HepG2 (cell line): ENCODE data around the gene CYLD. TPM values are rescaled to one million over a fixed set of nuclear protein-coding genes. Genes with fewer than 3 reads are reported as not detected.

Experiments used
- ARNT ChIP-seq: fragments of 450-650 bp; IDR thresholded peaks from 2 replicates; pipeline ENCODE4 v1.6.1; 2017
- CSRNP1 ChIP-seq: sonication (generic); formaldehyde crosslinking; IDR thresholded peaks from 2 replicates; pipeline ENCODE4 v1.8.1; 2023; ENCODE audit warnings: mild to moderate bottlenecking, missing genetic modification reagents
- E2F5 ChIP-seq: sonication (generic); formaldehyde crosslinking; conservative IDR thresholded peaks from 2 replicates; pipeline ENCODE4 v1.4.0; 2020; ENCODE audit warnings: missing genetic modification reagents
- FOXP1 ChIP-seq, 2 experiments: fragments of 450-650 bp in 1 of 2; IDR thresholded peaks; 2 replicates each; pipeline ENCODE4 v1.6.1; 2017 to 2018; ENCODE audit warnings: antibody characterized with exemption in 1 of 2
- GATAD2A ChIP-seq: IDR thresholded peaks from 2 replicates; pipeline ENCODE4 v1.6.1; 2016
- HCFC1 ChIP-seq: fragments of 150-350 bp; IDR thresholded peaks from 2 replicates; pipeline ENCODE4 v1.6.1; 2014; ENCODE audit warnings: low read depth, low read length
- IKZF4 ChIP-seq: sonication (generic); formaldehyde crosslinking; IDR thresholded peaks from 2 replicates; pipeline ENCODE4 v1.5.1; 2020; ENCODE audit warnings: borderline replicate concordance, mild to moderate bottlenecking, low read depth, missing genetic modification reagents; ENCODE audit errors: not compliant biosample characterization
- LCORL ChIP-seq, 2 experiments: fragments of 450-650 bp in 1 of 2; sonication (generic) in 1 of 2; formaldehyde crosslinking in 1 of 2; IDR thresholded peaks; 2 replicates each; pipeline versions ENCODE4 v1.5.0 to v1.6.1; 2017 to 2020; ENCODE audit warnings: antibody characterized with exemption in 1 of 2, missing genetic modification reagents in 1 of 2
- MNT ChIP-seq: fragments of 450-650 bp; IDR thresholded peaks from 2 replicates; pipeline ENCODE4 v1.6.1; 2016
- NR1H2 ChIP-seq: sonication (generic); formaldehyde crosslinking; IDR thresholded peaks from 2 replicates; pipeline ENCODE4 v1.8.1; 2022; ENCODE audit warnings: low read depth, missing genetic modification reagents, borderline replicate concordance
- POLR2AphosphoS5 ChIP-seq: IDR thresholded peaks from 2 replicates; pipeline ENCODE4 v1.6.1; 2012; ENCODE audit warnings: low read depth, low read length
- RBM22 ChIP-seq: fragments of 200-400 bp; formaldehyde crosslinking; optimal IDR thresholded peaks from 2 replicates; pipeline ENCODE3; 2017; ENCODE audit warnings: mild to moderate bottlenecking, low read length, moderate library complexity
- RFX3 ChIP-seq: IDR thresholded peaks from 2 replicates; pipeline ENCODE4 v1.6.1; 2016; ENCODE audit warnings: missing biosample characterization, missing genetic modification reagents
- SKI ChIP-seq: fragments of 450-650 bp; IDR thresholded peaks from one replicate; pipeline ENCODE4 v1.6.1; 2018; ENCODE audit warnings: mild to moderate bottlenecking; ENCODE audit not compliant: partially characterized antibody
- SMAD9 ChIP-seq: sonication (generic); formaldehyde crosslinking; IDR thresholded peaks from 2 replicates; pipeline ENCODE4 v1.5.1; 2020; ENCODE audit warnings: mild to moderate bottlenecking, missing genetic modification reagents
- SP1 ChIP-seq, 2 experiments: fragments of 450-650 bp in 1 of 2; sonication (generic) in 1 of 2; formaldehyde crosslinking in 1 of 2; IDR thresholded peaks; 2 replicates each; pipeline versions ENCODE4 v1.4.0 to v1.6.1; 2016 to 2020; ENCODE audit warnings: missing genetic modification reagents in 1 of 2
- SRY ChIP-seq: sonication (generic); formaldehyde crosslinking; IDR thresholded peaks from 2 replicates; pipeline ENCODE4 v1.8.0; 2022; ENCODE audit warnings: mild to moderate bottlenecking, missing genetic modification reagents
- TFDP1 ChIP-seq: IDR thresholded peaks from 2 replicates; pipeline ENCODE4 v1.6.1; 2016; ENCODE audit warnings: missing compliant biosample characterization, missing genetic modification reagents, borderline replicate concordance
- ZFP1 ChIP-seq: IDR thresholded peaks from 2 replicates; pipeline ENCODE4 v1.6.1; 2016
- ZNF124 ChIP-seq: sonication (generic); formaldehyde crosslinking; IDR thresholded peaks from 2 replicates; pipeline ENCODE4 v1.4.0; 2020; ENCODE audit warnings: missing genetic modification reagents
- ZNF136 ChIP-seq: sonication (generic); formaldehyde crosslinking; IDR thresholded peaks from 2 replicates; pipeline ENCODE4 v1.8.1; 2022; ENCODE audit warnings: low read depth, mild to moderate bottlenecking, moderate library complexity, missing genetic modification reagents
- ZNF253 ChIP-seq: sonication (generic); formaldehyde crosslinking; IDR thresholded peaks from 2 replicates; pipeline ENCODE4 v1.8.0; 2022; ENCODE audit warnings: mild to moderate bottlenecking, missing genetic modification reagents, borderline replicate concordance
- ZNF546 ChIP-seq: sonication (generic); formaldehyde crosslinking; conservative IDR thresholded peaks from 2 replicates; pipeline ENCODE4 v1.8.1; 2023; ENCODE audit warnings: mild to moderate bottlenecking, missing genetic modification reagents
- ZNF572 ChIP-seq: sonication (generic); formaldehyde crosslinking; IDR thresholded peaks from 2 replicates; pipeline ENCODE4 v1.5.1; 2020; ENCODE audit warnings: mild to moderate bottlenecking, missing genetic modification reagents
- ZNF644 ChIP-seq: IDR thresholded peaks from 2 replicates; pipeline ENCODE4 v1.6.1; 2016; ENCODE audit warnings: low read depth
- ZNF788 ChIP-seq: sonication (generic); formaldehyde crosslinking; IDR thresholded peaks from 2 replicates; pipeline ENCODE4 v1.5.0; 2020; ENCODE audit warnings: mild to moderate bottlenecking, missing genetic modification reagents, borderline replicate concordance
- polyA plus RNA-seq, 8 experiments: library from polyadenylated mRNA; depleted of rRNA in 3 of 8; stranded (reverse) in 7 of 8; unstranded in 1 of 8; fragments of >200 nt; fragmentation: Illumina TruSeq in 4 of 8; extraction: Trizol in 4 of 8; gene quantifications; 2 replicates each; pipeline versions ENCODE4 v1.2.1 to v1.2.3, GENCODE V29; 2011 to 2016; ENCODE audit warnings: low read depth in 4 of 8, missing spikeins in 1 of 8, mixed read lengths in 1 of 8; ENCODE audit not compliant: insufficient read depth in 1 of 8
- total RNA-seq, 5 experiments: library from RNA; depleted of rRNA; stranded (reverse); fragments of >200 nt; fragmentation: Illumina TruSeq; extraction: Trizol; gene quantifications; 2 replicates each; pipeline ENCODE4 v1.2.3, GENCODE V29; 2016; ENCODE audit warnings: low read depth in 1 of 5

The CYLD gene
- total and polyA plus RNA-seq, 2 of the 13 experiments (the other 11 are each of a cell fraction or from before 2014, with no cell fraction given): 6.1 to 11.4 TPM

GRCh38 chr16:50719401-50720337 is 22.2 kb upstream of the CYLD start (continued):
- TF ChIP-seq MNT (no peak), GATAD2A (CRISPR knock-in tag) (peak; percentile 17; the same call in 1 of the 2 replicates), NR1H2 (no peak), ARNT (no peak), ZNF136 (no peak), RFX3 (CRISPR knock-in tag) (no peak), IKZF4 (CRISPR knock-in tag) (no peak), SMAD9 (CRISPR knock-in tag) (no peak), CSRNP1 (CRISPR knock-in tag) (0 out of 2 replicates have a peak, but pooled peaks have one; percentile 29), SKI (no peak), ZNF644 (CRISPR knock-in tag) (no peak), RBM22 (no peak), ZNF546 (no peak), ZNF788 (CRISPR knock-in tag) (0 out of 2 replicates have a peak, but pooled peaks have one; percentile 24), E2F5 (CRISPR knock-in tag) (no peak), ZNF253 (CRISPR knock-in tag) (no peak), SRY (CRISPR knock-in tag) (0 out of 2 replicates have a peak, but pooled peaks have one; percentile 64), ZNF124 (0 out of 2 replicates have a peak, but pooled peaks have one; percentile 18), TFDP1 (CRISPR knock-in tag) (no peak; the same call in 1 of the 2 replicates), POLR2AphosphoS5 (no peak), SP1 (IDR thresholded peaks at IDR 0.05) (no peak), SP1 (CRISPR knock-in tag; IDR thresholded peaks at IDR 0.05) (no peak), HCFC1 (no peak), LCORL (IDR thresholded peaks at IDR 0.05) (no peak), LCORL (CRISPR knock-in tag; IDR thresholded peaks at IDR 0.05) (peak; percentile 4; the same call in 1 of the 2 replicates), FOXP1 (IDR thresholded peaks at IDR 0.05) (no peak), FOXP1 (CRISPR knock-in tag; IDR thresholded peaks at IDR 0.05) (no peak), ZNF572 (CRISPR knock-in tag) (peak; percentile 82; the same call in 1 of the 2 replicates), ZFP1 (CRISPR knock-in tag) (no peak)
